H9 (cell line): ENCODE results near the gene ANGPTL8. TPM values are rescaled to one million over a fixed set of nuclear protein-coding genes. Genes with fewer than 3 reads are reported as not detected.

Experiments
- DNase-seq: peaks from one replicate; pipeline ENCODE4 v3.0.0-alpha.2; 2017
- H2AFZ ChIP-seq: one replicate; pipeline ENCODE4 v1.6.1; 2013; ENCODE audit warnings: mild to moderate bottlenecking, low read length, control low read depth, moderate library complexity
- H2AK5ac ChIP-seq: 2 replicates; pipeline ENCODE4 v1.6.1; 2013; ENCODE audit warnings: low read length, control low read depth, mixed read lengths; ENCODE audit not compliant: insufficient read length
- H2BK120ac ChIP-seq: one replicate; pipeline ENCODE4 v1.6.1; 2013; ENCODE audit warnings: low read depth, mild to moderate bottlenecking, low read length, control low read depth, inconsistent platforms; ENCODE audit not compliant: poor library complexity, severe bottlenecking
- H2BK12ac ChIP-seq: 2 replicates; pipeline ENCODE4 v1.6.1; 2013; ENCODE audit warnings: low read length, control low read depth, mixed read lengths, low read depth; ENCODE audit not compliant: insufficient read length
- H2BK15ac ChIP-seq: 2 replicates; pipeline ENCODE4 v1.6.1; 2013; ENCODE audit warnings: low read depth, low read length, control low read depth
- H2BK20ac ChIP-seq: one replicate; pipeline ENCODE4 v1.6.1; 2013; ENCODE audit warnings: low read depth, mild to moderate bottlenecking, low read length, control low read depth, inconsistent platforms; ENCODE audit not compliant: poor library complexity, severe bottlenecking
- H2BK5ac ChIP-seq: 2 replicates; pipeline ENCODE4 v1.6.1; 2013; ENCODE audit warnings: low read length, control low read depth, mixed read lengths; ENCODE audit not compliant: insufficient read length
- H3K14ac ChIP-seq: 2 replicates; pipeline ENCODE4 v1.6.1; 2013; ENCODE audit warnings: low read length, control low read depth; ENCODE audit not compliant: insufficient read depth
- H3K18ac ChIP-seq: 2 replicates; pipeline ENCODE4 v1.6.1; 2013; ENCODE audit warnings: low read depth, mild to moderate bottlenecking, mixed read lengths, low read length, control low read depth; ENCODE audit not compliant: insufficient read length
- H3K23ac ChIP-seq: 2 replicates; pipeline ENCODE4 v1.6.1; 2013; ENCODE audit warnings: low read length, control low read depth, mixed read lengths, low read depth; ENCODE audit not compliant: insufficient read length
- H3K23me2 ChIP-seq: 2 replicates; pipeline ENCODE4 v1.6.1; 2013; ENCODE audit warnings: low read depth, mild to moderate bottlenecking, mixed read lengths, low read length, control low read depth; ENCODE audit not compliant: insufficient read length, poor library complexity, severe bottlenecking
- H3K27ac ChIP-seq: 2 replicates; pipeline ENCODE4 v1.5.1; 2013; ENCODE audit warnings: low read length, control low read depth, mixed read lengths, low read depth; ENCODE audit not compliant: insufficient read length
- H3K27me3 ChIP-seq: 2 replicates; pipeline ENCODE4 v1.6.1; 2013; ENCODE audit warnings: low read length, control low read depth, inconsistent platforms; ENCODE audit not compliant: insufficient read depth
- H3K4ac ChIP-seq: 2 replicates; pipeline ENCODE4 v1.6.1; 2013; ENCODE audit warnings: low read depth, mild to moderate bottlenecking, control low read depth, inconsistent platforms, low read length, moderate library complexity
- H3K4me1 ChIP-seq: 2 replicates; pipeline ENCODE4 v1.6.1; 2013; ENCODE audit warnings: low read length, control low read depth, inconsistent platforms; ENCODE audit not compliant: insufficient read depth
- H3K4me2 ChIP-seq: 2 replicates; pipeline ENCODE4 v1.6.1; 2013; ENCODE audit warnings: low read length, control low read depth, mixed read lengths; ENCODE audit not compliant: insufficient read length, insufficient read depth
- H3K56ac ChIP-seq: 2 replicates; pipeline ENCODE4 v1.6.1; 2013; ENCODE audit warnings: low read depth, mild to moderate bottlenecking, mixed read lengths, low read length, control low read depth; ENCODE audit not compliant: insufficient read length
- H3K79me1 ChIP-seq: 2 replicates; pipeline ENCODE4 v1.6.1; 2013; ENCODE audit warnings: low read depth, mild to moderate bottlenecking, moderate library complexity, low read length, control low read depth, inconsistent platforms; ENCODE audit not compliant: insufficient read depth, poor library complexity, severe bottlenecking
- H3K79me2 ChIP-seq: 2 replicates; pipeline ENCODE4 v1.6.1; 2013; ENCODE audit warnings: low read length, control low read depth, inconsistent platforms; ENCODE audit not compliant: insufficient read depth
- H3K9ac ChIP-seq: 2 replicates; pipeline ENCODE4 v1.6.1; 2013; ENCODE audit warnings: low read length, control low read depth, mixed read lengths; ENCODE audit not compliant: insufficient read length; ENCODE audit errors: extremely low read depth
- H3K9me3 ChIP-seq: one replicate; pipeline ENCODE4 v1.6.1; 2013; ENCODE audit warnings: low read depth, low read length, inconsistent platforms; ENCODE audit not compliant: control insufficient read depth
- H3T11ph ChIP-seq: one replicate; pipeline ENCODE4 v1.6.1; 2013; ENCODE audit warnings: mild to moderate bottlenecking, low read length, control low read depth, inconsistent platforms
- H4K20me1 ChIP-seq: one replicate; pipeline ENCODE4 v1.6.1; 2013; ENCODE audit not compliant: control insufficient read depth, insufficient read length, insufficient read depth
- H4K5ac ChIP-seq: 2 replicates; pipeline ENCODE4 v1.6.1; 2013; ENCODE audit warnings: low read depth, mild to moderate bottlenecking, mixed read lengths, low read length, control low read depth; ENCODE audit not compliant: insufficient read length
- H4K8ac ChIP-seq: replicated peaks from 2 replicates; pipeline ENCODE4 v1.6.1; 2013; ENCODE audit warnings: low read length, control low read depth, mixed read lengths, low read depth; ENCODE audit not compliant: insufficient read length
- H4K91ac ChIP-seq: 2 replicates; pipeline ENCODE4 v1.6.1; 2013; ENCODE audit warnings: low read depth, mild to moderate bottlenecking, moderate library complexity, mixed read lengths, low read length, control low read depth; ENCODE audit not compliant: insufficient read length
- H3K27ac Mint-ChIP-seq, 3 experiments: 2 replicates in 2 of 3; 3 replicates in 1 of 3; pipeline ENCODE4 v1.8.0; 2020 to 2021; ENCODE audit warnings: mixed read lengths in 3 of 3, mild to moderate bottlenecking in 1 of 3, moderate library complexity in 1 of 3
- H3K27me3 Mint-ChIP-seq: 2 replicates; pipeline ENCODE4 v1.8.0; 2021; ENCODE audit warnings: low read depth, mild to moderate bottlenecking, moderate library complexity, mixed read lengths
- H3K36me3 Mint-ChIP-seq, 3 experiments: 2 replicates in 2 of 3; 3 replicates in 1 of 3; pipeline ENCODE4 v1.8.0; 2020 to 2021; ENCODE audit warnings: low read depth in 3 of 3, mixed read lengths in 3 of 3; ENCODE audit not compliant: insufficient read depth in 1 of 3
- H3K4me1 Mint-ChIP-seq, 2 experiments: 2 replicates each; pipeline ENCODE4 v1.8.0; 2020; ENCODE audit warnings: mixed read lengths in 2 of 2
- H3K4me3 Mint-ChIP-seq, 2 experiments: 2 replicates in 1 of 2; 3 replicates in 1 of 2; pipeline ENCODE4 v1.8.0; 2020 to 2021; ENCODE audit warnings: mild to moderate bottlenecking in 2 of 2, mixed read lengths in 2 of 2, moderate library complexity in 1 of 2
- H3K9me3 Mint-ChIP-seq, 2 experiments: 2 replicates in 1 of 2; 3 replicates in 1 of 2; pipeline ENCODE4 v1.8.0; 2020; ENCODE audit warnings: mild to moderate bottlenecking in 2 of 2, mixed read lengths in 2 of 2, moderate library complexity in 1 of 2
- WGBS: extraction: QIAGEN DNeasy Blood & Tissue Kit; methylation state at CpG from one replicate; pipeline ENCODE4 v1.1.7; 2013; ENCODE audit warnings: missing lambda C conversion rate, low lambda C conversion rate, mixed read lengths; ENCODE audit not compliant: insufficient read length; ENCODE audit errors: extremely low coverage; 5-methylcytosine and 5-hydroxymethylcytosine counted together
- total RNA-seq: library from RNA; stranded (reverse); gene quantifications from 2 replicates; pipeline ENCODE4 v1.2.1, GENCODE V29; 2021
- TF ChIP-seq, protein P1 (sequence below): fragments of 200-600 bp; sonication (generic); conservative IDR thresholded peaks from 3 replicates; pipeline ENCODE4 v1.8.0; 2021; ENCODE audit warnings: antibody characterized with exemption, mild to moderate bottlenecking

Gene ANGPTL8
- total RNA-seq, 1 experiment from 2014 or later, result not detected

DNA sequence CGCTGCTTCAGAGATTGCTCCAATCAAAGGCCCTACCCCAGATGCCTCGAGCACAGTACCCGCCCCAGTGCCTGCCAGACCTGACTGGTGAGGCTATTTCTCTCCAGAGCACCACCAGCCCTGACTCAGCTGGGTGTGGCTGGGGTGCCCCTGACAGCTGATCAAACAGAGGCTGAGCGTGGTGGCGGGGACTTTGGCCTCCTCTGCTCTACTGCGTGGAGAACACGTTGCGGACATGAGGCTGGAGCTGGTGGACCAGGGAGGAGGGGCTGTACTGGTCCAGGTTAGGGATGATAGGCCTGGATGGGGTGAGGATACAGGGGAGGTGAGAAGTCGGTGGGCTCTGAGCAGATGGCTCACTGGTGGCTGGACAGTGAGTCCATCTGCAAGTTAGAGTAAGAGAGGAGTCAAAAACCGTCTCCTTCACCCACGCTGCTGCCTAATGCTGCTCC is 26.4 kb downstream of the ANGPTL8 start:
- no peak overlapping the region for H3T11ph ChIP-seq
- H3K9me3 ChIP-seq, result no peaks in the 10 kb centered on the region
- TF ChIP-seq, protein P1, sequence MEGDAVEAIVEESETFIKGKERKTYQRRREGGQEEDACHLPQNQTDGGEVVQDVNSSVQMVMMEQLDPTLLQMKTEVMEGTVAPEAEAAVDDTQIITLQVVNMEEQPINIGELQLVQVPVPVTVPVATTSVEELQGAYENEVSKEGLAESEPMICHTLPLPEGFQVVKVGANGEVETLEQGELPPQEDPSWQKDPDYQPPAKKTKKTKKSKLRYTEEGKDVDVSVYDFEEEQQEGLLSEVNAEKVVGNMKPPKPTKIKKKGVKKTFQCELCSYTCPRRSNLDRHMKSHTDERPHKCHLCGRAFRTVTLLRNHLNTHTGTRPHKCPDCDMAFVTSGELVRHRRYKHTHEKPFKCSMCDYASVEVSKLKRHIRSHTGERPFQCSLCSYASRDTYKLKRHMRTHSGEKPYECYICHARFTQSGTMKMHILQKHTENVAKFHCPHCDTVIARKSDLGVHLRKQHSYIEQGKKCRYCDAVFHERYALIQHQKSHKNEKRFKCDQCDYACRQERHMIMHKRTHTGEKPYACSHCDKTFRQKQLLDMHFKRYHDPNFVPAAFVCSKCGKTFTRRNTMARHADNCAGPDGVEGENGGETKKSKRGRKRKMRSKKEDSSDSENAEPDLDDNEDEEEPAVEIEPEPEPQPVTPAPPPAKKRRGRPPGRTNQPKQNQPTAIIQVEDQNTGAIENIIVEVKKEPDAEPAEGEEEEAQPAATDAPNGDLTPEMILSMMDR, result no peak
- H3K4me1 ChIP-seq, result no peaks in the 10 kb centered on the region
- H3K36me3 Mint-ChIP-seq, result no peaks in the 10 kb centered on the region; a peak in 1 of 7 replicates
- H3K23me2 ChIP-seq, result peaks cover 9% of the 10 kb centered on the region
- H3K23ac ChIP-seq, result no peak overlapping the region
- H3K27ac ChIP-seq, result no peak overlapping the region
- H4K5ac ChIP-seq, result no peak overlapping the region
- H3K79me2 ChIP-seq, result no peaks in the 10 kb centered on the region
- no peaks in the 10 kb centered on the region for H4K20me1 ChIP-seq
- H2BK120ac ChIP-seq, result no peak overlapping the region
- H2BK5ac ChIP-seq, result no peak overlapping the region
- no peak overlapping the region for H3K9ac ChIP-seq
- H2BK12ac ChIP-seq, result no peak overlapping the region
- H3K9me3 Mint-ChIP-seq, result no peaks in the 10 kb centered on the region
- H3K27ac Mint-ChIP-seq, result peak overlapping the region in 1 of 3 experiments; percentile 22; a peak in 1 of 7 replicates
- peaks cover 12 to 22% of the 10 kb centered on the region in 2 experiments for H3K4me1 Mint-ChIP-seq
- H2AK5ac ChIP-seq, result no peak overlapping the region
- no peak overlapping the region for H3K4me2 ChIP-seq
- no peak overlapping the region for H2BK20ac ChIP-seq
- no peak overlapping the region for H2AFZ ChIP-seq
- no peak overlapping the region for H4K8ac ChIP-seq
- H3K18ac ChIP-seq, result no peak overlapping the region
- H3K56ac ChIP-seq, result no peak overlapping the region
- no peak overlapping the region for H4K91ac ChIP-seq
- no peak for DNase-seq
- no peaks in the 10 kb centered on the region for H3K79me1 ChIP-seq
- H3K14ac ChIP-seq, result no peak overlapping the region
- H3K27me3 Mint-ChIP-seq, result peaks cover 2% of the 10 kb centered on the region; the same call in 1 of the 2 replicates
- H3K4me3 Mint-ChIP-seq, result no peak overlapping the region
- no peaks in the 10 kb centered on the region for H3K27me3 ChIP-seq
- no peak overlapping the region for H3K4ac ChIP-seq
- no peak overlapping the region for H2BK15ac ChIP-seq
- WGBS, result no CpG with 5 or more reads among the region's 11 CpGs
